ENCODE data around the gene ZNF582. TPM values are rescaled to one million over a fixed set of nuclear protein-coding genes. Genes with fewer than 3 reads are reported as not detected.
"Not testable (repeated sequence)": the region's sequence is repeated elsewhere in the genome, so short reads cannot be mapped to it uniquely, and the experiment has no call there.

The ZNF582 gene
- total RNA-seq, 2 experiments from 2014 or later, result 1.5 to 1.8 TPM

GRCh38 chr19:56348289-56348877, 45.0 kb downstream of the ZNF582 start:
- H3K36me3 ChIP-seq (ENCODE audit: insufficient read depth, low read length), result no peaks in the 10 kb centered on the region
- DNase-seq (peak in 2 of 14 experiments; percentile 16 to 23), ATAC-seq (ENCODE audit: poor library complexity) (no peak)
- H3K27me3 ChIP-seq (ENCODE audit: control insufficient read depth in 1 of 2, insufficient read depth in 2 of 2, low read length in 2 of 2), result no peaks in the 10 kb centered on the region
- intact Hi-C loops (cut with DNase I, micrococcal nuclease), result no loop called here
- H3K36me3 Mint-ChIP-seq (ENCODE audit: low read depth), result no peaks in the 10 kb centered on the region
- no peaks in the 10 kb centered on the region for H3K4me1 ChIP-seq (ENCODE audit: insufficient read depth, low read length)
- peaks cover 1% of the 10 kb centered on the region for H3K27me3 Mint-ChIP-seq
- no peaks in the 10 kb centered on the region for H3K9me3 Mint-ChIP-seq
- H3K27ac Mint-ChIP-seq, result no peak overlapping the region
- H3K27ac ChIP-seq (ENCODE audit: low read depth in 1 of 2, low read length in 2 of 2), result no peak overlapping the region
- H3K4me1 Mint-ChIP-seq (ENCODE audit: low read depth), result peaks cover 7% of the 10 kb centered on the region
- CTCF ChIA-PET, result no interaction called here
- POLR2A ChIA-PET, result no interaction called here
- TF ChIP-seq CTCF (IDR thresholded peaks at IDR 0.05), result peak; percentile 16
- H3K4me3 Mint-ChIP-seq, result no peak overlapping the region
- H3K9me3 ChIP-seq (ENCODE audit: control insufficient read depth in 1 of 2, insufficient read depth in 1 of 2, low read length in 2 of 2), result no peaks in the 10 kb centered on the region
- H3K4me3 ChIP-seq (ENCODE audit: low read length), result no peak overlapping the region

- CTCF ChIA-PET, result interaction anchor here (1.4 kb wide), 1 partner anchor 281 kb away, joined by 3 read pairs; no protein-coding TSS in a partner anchor
- ATAC-seq (ENCODE audit: poor library complexity), result no peak
- no peaks in the 10 kb centered on the region for H3K9me3 ChIP-seq (ENCODE audit: control insufficient read depth in 1 of 2, insufficient read depth in 1 of 2, low read length in 2 of 2)
These were observed 46.1 kb downstream of the ZNF582 start for GRCh38 chr19:56347163-56347778.

GRCh38 chr19:56341948-56342347, 51.4 kb downstream of the ZNF582 start:
- Histone ChIP-seq H3K4me1 (ENCODE audit: insufficient read depth, low read length) (no peaks in the 10 kb centered on the region), H3K9me3 (ENCODE audit: control insufficient read depth in 1 of 2, insufficient read depth in 1 of 2, low read length in 2 of 2) (peaks cover 0 to 2% of the 10 kb centered on the region in 2 experiments), H3K4me3 (ENCODE audit: low read length) (no peak overlapping the region), H3K27me3 (ENCODE audit: control insufficient read depth in 1 of 2, insufficient read depth in 2 of 2, low read length in 2 of 2) (peaks cover 0 to 4% of the 10 kb centered on the region in 2 experiments), H3K36me3 (ENCODE audit: insufficient read depth, low read length) (no peaks in the 10 kb centered on the region), H3K27ac (ENCODE audit: low read depth in 1 of 2, low read length in 2 of 2) (no peak overlapping the region)
- DNase-seq (no peak), ATAC-seq (ENCODE audit: poor library complexity) (no peak)
- Mint-ChIP-seq H3K9me3 (no peaks in the 10 kb centered on the region), H3K27me3 (peaks cover 17% of the 10 kb centered on the region), H3K4me1 (ENCODE audit: low read depth) (no peaks in the 10 kb centered on the region), H3K4me3 (no peak overlapping the region), H3K27ac (no peak overlapping the region), H3K36me3 (ENCODE audit: low read depth) (peaks cover 4% of the 10 kb centered on the region)
- intact Hi-C loops (cut with DNase I, micrococcal nuclease), result no loop called here
- TF ChIP-seq CTCF (IDR thresholded peaks at IDR 0.05), result no peak
- POLR2A ChIA-PET, result no interaction called here
- CTCF ChIA-PET, result no interaction called here

More at GRCh38 chr19:56347163-56347778, 46.1 kb downstream of the ZNF582 start:
- no peaks in the 10 kb centered on the region for H3K36me3 Mint-ChIP-seq (ENCODE audit: low read depth)
- H3K27ac Mint-ChIP-seq, result no peak overlapping the region
- H3K4me1 Mint-ChIP-seq (ENCODE audit: low read depth), result peaks cover 7% of the 10 kb centered on the region
- TF ChIP-seq CTCF (IDR thresholded peaks at IDR 0.05), result no peak
- no peak overlapping the region for H3K4me3 Mint-ChIP-seq
- Histone ChIP-seq H3K36me3 (ENCODE audit: insufficient read depth, low read length) (no peaks in the 10 kb centered on the region), H3K27me3 (ENCODE audit: control insufficient read depth in 1 of 2, insufficient read depth in 2 of 2, low read length in 2 of 2) (peaks cover 0 to 4% of the 10 kb centered on the region in 2 experiments), H3K4me1 (ENCODE audit: insufficient read depth, low read length) (no peaks in the 10 kb centered on the region), H3K27ac (ENCODE audit: low read depth in 1 of 2, low read length in 2 of 2) (no peak overlapping the region), H3K4me3 (ENCODE audit: low read length) (no peak overlapping the region)
- H3K9me3 Mint-ChIP-seq, result no peaks in the 10 kb centered on the region
- DNase-seq, result no peak
- intact Hi-C loops (cut with DNase I, micrococcal nuclease), result no loop called here
- H3K27me3 Mint-ChIP-seq, result peaks cover 12% of the 10 kb centered on the region
- POLR2A ChIA-PET, result no interaction called here

- ATAC-seq (ENCODE audit: poor library complexity); DNase-seq; H3K27ac ChIP-seq (ENCODE audit: low read depth in 1 of 2, low read length in 2 of 2); H3K4me1 ChIP-seq (ENCODE audit: insufficient read depth, low read length); H3K27ac Mint-ChIP-seq; POLR2A ChIA-PET; CTCF ChIA-PET; H3K27me3 ChIP-seq (ENCODE audit: control insufficient read depth in 1 of 2, insufficient read depth in 2 of 2, low read length in 2 of 2); intact Hi-C loops (cut with DNase I, micrococcal nuclease); H3K9me3 ChIP-seq (ENCODE audit: control insufficient read depth in 1 of 2, insufficient read depth in 1 of 2, low read length in 2 of 2); H3K4me3 ChIP-seq (ENCODE audit: low read length); H3K9me3 Mint-ChIP-seq; H3K4me3 Mint-ChIP-seq; H3K4me1 Mint-ChIP-seq (ENCODE audit: low read depth); H3K36me3 ChIP-seq (ENCODE audit: insufficient read depth, low read length); H3K36me3 Mint-ChIP-seq (ENCODE audit: low read depth): not testable (repeated sequence)
- H3K27me3 Mint-ChIP-seq, result peaks cover 17% of the 10 kb centered on the region
These were observed 54.3 kb downstream of the ZNF582 start for GRCh38 chr19:56339031-56339430.

- intact Hi-C loops (cut with DNase I, micrococcal nuclease); H3K36me3 Mint-ChIP-seq (ENCODE audit: low read depth); CTCF ChIA-PET; H3K4me1 ChIP-seq (ENCODE audit: insufficient read depth, low read length); H3K9me3 Mint-ChIP-seq; H3K9me3 ChIP-seq (ENCODE audit: control insufficient read depth in 1 of 2, insufficient read depth in 1 of 2, low read length in 2 of 2); H3K27me3 ChIP-seq (ENCODE audit: control insufficient read depth in 1 of 2, insufficient read depth in 2 of 2, low read length in 2 of 2); H3K36me3 ChIP-seq (ENCODE audit: insufficient read depth, low read length); H3K27ac Mint-ChIP-seq; H3K27ac ChIP-seq (ENCODE audit: low read depth in 1 of 2, low read length in 2 of 2); H3K4me1 Mint-ChIP-seq (ENCODE audit: low read depth); H3K27me3 Mint-ChIP-seq; ATAC-seq (ENCODE audit: poor library complexity); H3K4me3 ChIP-seq (ENCODE audit: low read length); H3K4me3 Mint-ChIP-seq; DNase-seq; POLR2A ChIA-PET: not testable (repeated sequence)
These were observed 56.3 kb downstream of the ZNF582 start for GRCh38 chr19:56337077-56337476.

All from CD4-positive, alpha-beta T cell (primary cell).